ENCODE data around the gene PJVK.

DNA sequence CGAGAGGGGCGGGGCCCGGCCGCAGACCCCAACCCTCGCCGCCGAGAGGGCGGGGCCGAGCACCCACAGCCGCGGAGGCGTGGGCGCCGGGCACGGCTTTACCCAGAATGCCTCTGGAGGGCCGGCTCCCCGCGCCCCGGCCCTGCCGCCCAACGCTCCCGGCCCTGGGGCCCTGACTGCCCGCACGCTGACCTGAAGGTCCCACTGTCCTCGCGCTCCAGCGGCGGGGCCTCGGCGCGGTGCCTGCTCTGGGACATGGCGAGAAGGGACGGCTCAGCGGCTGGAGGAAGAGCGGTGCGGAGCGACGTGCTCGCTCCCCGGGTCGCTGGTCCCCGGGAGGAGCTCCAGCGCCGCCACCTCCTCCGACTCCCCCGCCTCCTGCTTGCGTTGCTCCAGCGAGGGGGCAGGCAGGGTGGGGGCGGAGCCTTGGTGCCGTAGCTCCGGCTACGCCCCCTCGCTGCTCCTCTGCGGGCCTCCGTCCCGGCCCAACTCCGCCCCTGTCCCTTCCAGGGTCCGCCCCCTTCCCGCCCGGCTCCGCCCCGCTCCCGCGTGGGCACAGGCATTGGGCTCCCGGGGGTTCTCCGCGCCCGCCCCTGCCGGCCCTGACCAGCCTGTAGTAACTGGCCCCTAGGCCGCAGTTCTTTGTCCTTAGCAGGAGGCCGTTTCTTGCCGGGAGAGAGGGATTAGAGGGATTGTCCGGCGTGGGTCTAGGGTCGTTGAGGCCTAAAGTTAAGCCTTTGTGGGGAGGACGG, at the start of gene PJVK, which contains the start of gene PRKRA:
- TF ChIP-seq, protein P1, sequence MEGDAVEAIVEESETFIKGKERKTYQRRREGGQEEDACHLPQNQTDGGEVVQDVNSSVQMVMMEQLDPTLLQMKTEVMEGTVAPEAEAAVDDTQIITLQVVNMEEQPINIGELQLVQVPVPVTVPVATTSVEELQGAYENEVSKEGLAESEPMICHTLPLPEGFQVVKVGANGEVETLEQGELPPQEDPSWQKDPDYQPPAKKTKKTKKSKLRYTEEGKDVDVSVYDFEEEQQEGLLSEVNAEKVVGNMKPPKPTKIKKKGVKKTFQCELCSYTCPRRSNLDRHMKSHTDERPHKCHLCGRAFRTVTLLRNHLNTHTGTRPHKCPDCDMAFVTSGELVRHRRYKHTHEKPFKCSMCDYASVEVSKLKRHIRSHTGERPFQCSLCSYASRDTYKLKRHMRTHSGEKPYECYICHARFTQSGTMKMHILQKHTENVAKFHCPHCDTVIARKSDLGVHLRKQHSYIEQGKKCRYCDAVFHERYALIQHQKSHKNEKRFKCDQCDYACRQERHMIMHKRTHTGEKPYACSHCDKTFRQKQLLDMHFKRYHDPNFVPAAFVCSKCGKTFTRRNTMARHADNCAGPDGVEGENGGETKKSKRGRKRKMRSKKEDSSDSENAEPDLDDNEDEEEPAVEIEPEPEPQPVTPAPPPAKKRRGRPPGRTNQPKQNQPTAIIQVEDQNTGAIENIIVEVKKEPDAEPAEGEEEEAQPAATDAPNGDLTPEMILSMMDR (IDR thresholded peaks at IDR 0.05; ENCODE audit: low read length) = no peak
- TF ChIP-seq EZH2 (optimal IDR thresholded peaks at IDR 0.05; ENCODE audit: low read depth, low read length) (no peak), EZH2phosphoT487 (IDR thresholded peaks at IDR 0.05; ENCODE audit: low read length) (no peak)
